Fibroblast of lung (primary cell): Measurements from ENCODE around the gene BCAS1. TPM values are rescaled to one million over a fixed set of nuclear protein-coding genes. Genes with fewer than 3 reads are reported as not detected.

Source experiments
- DNase-seq, 2 donors: peaks; one replicate each; pipeline versions ENCODE4 v3.0.0 to v3.0.0-alpha.2; 2010; ENCODE audit warnings: low read depth in 2 of 2
- H2AFZ ChIP-seq: 2 replicates; pipeline ENCODE4 v1.5.1; 2012; ENCODE audit warnings: low read length, control low read depth, inconsistent platforms
- H3K27ac ChIP-seq: 2 replicates; pipeline ENCODE4 v1.5.1; 2011; ENCODE audit warnings: low read length, control low read depth; ENCODE audit not compliant: insufficient read depth
- H3K27me3 ChIP-seq: 2 replicates; pipeline ENCODE4 v1.5.1; 2011; ENCODE audit warnings: mild to moderate bottlenecking, low read length; ENCODE audit not compliant: control insufficient read depth, insufficient read depth
- H3K36me3 ChIP-seq: 2 replicates; pipeline ENCODE4 v1.5.1; 2011; ENCODE audit warnings: low read length; ENCODE audit not compliant: control insufficient read depth, insufficient read depth
- H3K4me1 ChIP-seq: 2 replicates; pipeline ENCODE4 v1.5.1; 2011; ENCODE audit warnings: low read length; ENCODE audit not compliant: control insufficient read depth, insufficient read depth; ENCODE audit errors: extremely low read depth
- H3K4me2 ChIP-seq: 2 replicates; pipeline ENCODE4 v1.5.1; 2011; ENCODE audit warnings: low read length, control low read depth; ENCODE audit not compliant: insufficient read depth; ENCODE audit errors: extremely low read depth
- H3K4me3 ChIP-seq, 4 experiments: fragments of 200-600 bp in 1 of 4; sonication (generic) in 1 of 4; replicated peaks in 1 of 4; 2 replicates each; pipeline ENCODE4 v1.5.1; 2011 to 2016; ENCODE audit warnings: low read length in 4 of 4, low read depth in 3 of 4, mild to moderate bottlenecking in 3 of 4, control low read depth in 2 of 4, inconsistent platforms in 1 of 4, mixed read lengths in 1 of 4; ENCODE audit not compliant: insufficient read depth in 1 of 4; ENCODE audit errors: control extremely low read depth in 1 of 4
- H3K79me2 ChIP-seq: 2 replicates; pipeline ENCODE4 v1.5.1; 2012; ENCODE audit warnings: mild to moderate bottlenecking, low read length, inconsistent platforms; ENCODE audit not compliant: control insufficient read depth, insufficient read depth
- H3K9ac ChIP-seq: 2 replicates; pipeline ENCODE4 v1.5.1; 2011; ENCODE audit warnings: mild to moderate bottlenecking, low read length, control low read depth; ENCODE audit not compliant: insufficient read depth
- H3K9me3 ChIP-seq: 2 replicates; pipeline ENCODE4 v1.5.1; 2012; ENCODE audit warnings: low read depth, low read length; ENCODE audit not compliant: control insufficient read depth, insufficient read depth
- H4K20me1 ChIP-seq: 2 replicates; pipeline ENCODE4 v1.5.1; 2011; ENCODE audit warnings: low read length; ENCODE audit not compliant: control insufficient read depth, insufficient read depth; ENCODE audit errors: extremely low read depth
- EZH2 ChIP-seq: IDR thresholded peaks from 2 replicates; pipeline ENCODE4 v1.5.1; 2012; ENCODE audit warnings: low read length, control low read depth, mild to moderate bottlenecking; ENCODE audit errors: missing control alignments
- polyA plus RNA-seq, 2 donors: library from polyadenylated mRNA; depleted of rRNA in 1 of 2; stranded (reverse) in 1 of 2; unstranded in 1 of 2; fragments of >200 nt; gene quantifications; 2 replicates each; pipeline ENCODE4 v1.2.1, GENCODE V29; 2011 to 2012; ENCODE audit warnings: missing spikeins in 1 of 2
- total RNA-seq: library from RNA; depleted of rRNA; stranded (reverse); fragments of >200 nt; gene quantifications from 2 replicates; pipeline ENCODE4 v1.2.1, GENCODE V29; 2014
- TF ChIP-seq, protein P1 (sequence below), 2 donors: IDR thresholded peaks in 1 of 2; conservative IDR thresholded peaks in 1 of 2; 1 replicate in 1 of 2; 2 replicates in 1 of 2; pipeline ENCODE4 v1.5.1; 2011 to 2012; ENCODE audit warnings: low read length in 2 of 2, control low read depth in 1 of 2, inconsistent platforms in 1 of 2, low read depth in 1 of 2, mild to moderate bottlenecking in 1 of 2

The BCAS1 gene
- total and polyA plus RNA-seq, 2 donors (not counting 1 experiment from before 2014, with no cell fraction given) = 0.17 TPM; not detected in 1

DNA sequence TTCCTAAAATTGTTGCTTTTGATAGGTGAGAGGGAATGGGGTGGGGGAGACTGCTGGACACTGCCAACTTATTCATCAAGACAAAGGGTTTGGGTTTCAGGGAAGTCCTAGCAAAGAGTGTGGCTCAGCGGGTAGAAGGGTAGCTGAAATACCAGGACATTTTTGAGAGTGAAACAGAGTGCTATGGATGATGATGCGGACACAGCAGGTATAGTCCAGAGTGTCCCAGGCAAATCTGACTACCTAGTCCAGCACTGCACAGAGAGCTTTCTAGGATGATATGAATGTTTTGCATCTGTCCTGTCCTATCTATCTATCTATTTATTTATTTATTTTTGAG lies 154.3 kb downstream of the BCAS1 start:
- Histone ChIP-seq H3K36me3 (no peaks in the 10 kb centered on the region), H3K9me3 (no peaks in the 10 kb centered on the region), H3K4me2 (peak overlapping the region; percentile 80), H3K27me3 (no peaks in the 10 kb centered on the region), H3K27ac (peak overlapping the region; percentile 77), H4K20me1 (no peaks in the 10 kb centered on the region), H3K4me1 (peaks cover 26% of the 10 kb centered on the region), H2AFZ (peak overlapping the region; percentile 9), H3K9ac (no peak overlapping the region), H3K79me2 (no peaks in the 10 kb centered on the region), H3K4me3 (peak overlapping the region in 2 of 4 experiments; percentile 25 to 41)
- TF ChIP-seq, protein P1, sequence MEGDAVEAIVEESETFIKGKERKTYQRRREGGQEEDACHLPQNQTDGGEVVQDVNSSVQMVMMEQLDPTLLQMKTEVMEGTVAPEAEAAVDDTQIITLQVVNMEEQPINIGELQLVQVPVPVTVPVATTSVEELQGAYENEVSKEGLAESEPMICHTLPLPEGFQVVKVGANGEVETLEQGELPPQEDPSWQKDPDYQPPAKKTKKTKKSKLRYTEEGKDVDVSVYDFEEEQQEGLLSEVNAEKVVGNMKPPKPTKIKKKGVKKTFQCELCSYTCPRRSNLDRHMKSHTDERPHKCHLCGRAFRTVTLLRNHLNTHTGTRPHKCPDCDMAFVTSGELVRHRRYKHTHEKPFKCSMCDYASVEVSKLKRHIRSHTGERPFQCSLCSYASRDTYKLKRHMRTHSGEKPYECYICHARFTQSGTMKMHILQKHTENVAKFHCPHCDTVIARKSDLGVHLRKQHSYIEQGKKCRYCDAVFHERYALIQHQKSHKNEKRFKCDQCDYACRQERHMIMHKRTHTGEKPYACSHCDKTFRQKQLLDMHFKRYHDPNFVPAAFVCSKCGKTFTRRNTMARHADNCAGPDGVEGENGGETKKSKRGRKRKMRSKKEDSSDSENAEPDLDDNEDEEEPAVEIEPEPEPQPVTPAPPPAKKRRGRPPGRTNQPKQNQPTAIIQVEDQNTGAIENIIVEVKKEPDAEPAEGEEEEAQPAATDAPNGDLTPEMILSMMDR (conservative IDR thresholded peaks at IDR 0.05 in 1 of 2, IDR thresholded peaks at IDR 0.05 in 1 of 2; ENCODE audit: low read depth in 1 of 2, low read length in 2 of 2) = no peak
- no peak for DNase-seq

DNA sequence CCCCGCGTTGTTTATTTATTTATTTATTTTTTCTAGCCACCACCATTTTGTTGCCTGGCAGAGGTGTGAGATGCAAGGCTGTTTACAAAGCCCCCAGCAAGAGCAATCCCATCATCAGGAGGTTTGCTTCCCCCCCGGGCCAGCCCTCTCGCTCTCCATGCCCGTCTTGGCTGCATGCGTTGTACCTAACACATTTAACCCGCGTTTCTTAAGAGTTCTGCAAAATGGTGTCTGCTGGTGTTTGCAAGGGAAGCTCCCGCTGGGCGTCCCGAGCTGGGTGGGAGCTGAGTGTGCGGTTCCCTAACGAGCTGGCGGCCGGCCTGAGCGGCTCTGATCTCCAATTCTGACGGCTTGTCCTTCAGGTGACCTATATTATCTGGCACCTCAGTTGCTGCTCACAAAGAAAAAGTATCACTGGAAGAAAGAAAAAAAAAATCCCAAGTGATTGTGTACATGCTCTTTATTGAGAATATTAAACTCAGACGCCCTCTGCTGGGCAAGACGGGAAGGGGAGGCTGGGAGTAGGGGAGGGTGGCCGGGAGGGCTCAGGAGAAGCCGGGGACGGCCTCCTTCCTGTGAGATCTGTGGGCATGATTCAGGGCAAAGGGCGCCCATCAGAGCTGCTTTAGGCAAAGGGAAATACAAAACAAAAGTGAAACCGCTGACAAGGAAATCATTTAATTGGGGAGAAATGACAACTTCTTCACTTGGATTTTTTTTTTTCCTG lies 154.8 kb downstream of the BCAS1 start:
- Histone ChIP-seq H3K79me2 (no peaks in the 10 kb centered on the region), H3K27ac (peak overlapping the region; percentile 77), H2AFZ (peak overlapping the region; percentile 64), H3K4me1 (peaks cover 26% of the 10 kb centered on the region), H3K9ac (peak overlapping the region; percentile 54), H3K4me3 (peak overlapping the region; percentile 33 to 69 (median 64)), H4K20me1 (no peaks in the 10 kb centered on the region), H3K27me3 (no peaks in the 10 kb centered on the region), H3K4me2 (peak overlapping the region; percentile 91), H3K36me3 (no peaks in the 10 kb centered on the region), H3K9me3 (no peaks in the 10 kb centered on the region)
- DNase-seq = peak; percentile 80 to 94
- TF ChIP-seq, protein P1 (conservative IDR thresholded peaks at IDR 0.05 in 1 of 2, IDR thresholded peaks at IDR 0.05 in 1 of 2; ENCODE audit: low read depth in 1 of 2, low read length in 2 of 2) = peak; percentile 82 to 84
- TF ChIP-seq EZH2 = no peak

DNA sequence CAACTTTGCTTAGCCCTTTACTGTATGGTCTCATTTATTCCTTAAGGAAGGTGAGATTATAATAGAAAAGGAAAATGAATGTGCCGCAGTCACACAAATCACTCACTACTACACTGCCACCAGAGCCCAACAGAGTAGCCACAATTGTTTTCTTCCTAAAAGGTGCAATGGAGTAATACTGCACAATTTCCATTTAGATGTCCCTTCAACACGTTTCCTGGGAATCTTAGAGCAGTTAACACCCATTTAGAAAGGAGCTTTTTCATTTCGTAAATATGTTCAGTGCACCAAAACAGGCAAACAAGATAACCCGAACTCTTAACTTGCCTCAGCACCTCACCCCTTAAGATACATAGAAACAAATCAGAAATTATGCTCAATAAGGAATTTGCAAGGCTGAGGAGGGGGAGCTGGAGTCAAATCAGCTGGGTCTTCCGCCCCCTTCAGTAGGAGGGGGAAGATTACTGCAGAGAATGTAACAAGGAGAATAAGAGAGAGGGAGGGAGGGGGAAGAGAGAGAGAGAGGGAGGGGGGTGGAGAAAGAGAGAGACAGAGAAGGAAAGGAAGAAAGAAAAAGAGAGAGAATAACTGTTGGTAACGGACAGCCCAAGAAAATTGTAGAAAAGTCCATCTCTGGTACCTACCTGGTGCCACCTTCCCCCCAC lies 155.5 kb downstream of the BCAS1 start:
- Histone ChIP-seq H3K36me3 (no peaks in the 10 kb centered on the region), H3K79me2 (no peaks in the 10 kb centered on the region), H3K27me3 (no peaks in the 10 kb centered on the region), H2AFZ (peak overlapping the region; percentile 7), H3K4me3 (peak overlapping the region; percentile 33 to 69 (median 64)), H3K27ac (peak overlapping the region; percentile 77), H3K4me1 (peaks cover 26% of the 10 kb centered on the region), H3K9me3 (no peaks in the 10 kb centered on the region), H3K9ac (no peak overlapping the region), H4K20me1 (no peaks in the 10 kb centered on the region), H3K4me2 (peak overlapping the region; percentile 91)
- DNase-seq = no peak
- no peak for TF ChIP-seq EZH2
- TF ChIP-seq, protein P1 (conservative IDR thresholded peaks at IDR 0.05 in 1 of 2, IDR thresholded peaks at IDR 0.05 in 1 of 2; ENCODE audit: low read depth in 1 of 2, low read length in 2 of 2) = no peak
